ENCODE results near the gene ITPK1.

The ITPK1 gene

GRCh38 chr14:93015505-93015904, 100.2 kb downstream of the ITPK1 start:
- H3K9ac ChIP-seq (ENCODE audit: low read depth in 1 of 2, low read length in 2 of 2): no peak overlapping the region
- peaks cover 18 to 27% of the 10 kb centered on the region in 2 donors for H3K4me1 ChIP-seq (ENCODE audit: control insufficient read depth in 2 of 2, insufficient read depth in 2 of 2, low read length in 2 of 2)

GRCh38 chr14:93015064-93015463, 100.7 kb downstream of the ITPK1 start:
- H3K27ac ChIP-seq (ENCODE audit: low read depth in 2 of 2, low read length in 2 of 2): no peak overlapping the region
- no peak overlapping the region for H3K9ac ChIP-seq (ENCODE audit: low read depth in 1 of 2, low read length in 2 of 2)
- H3K36me3 ChIP-seq (ENCODE audit: control insufficient read depth in 2 of 2, insufficient read depth in 2 of 2, low read length in 2 of 2): peaks cover 11 to 19% of the 10 kb centered on the region in 2 donors
- H3K4me3 ChIP-seq (ENCODE audit: low read length in 2 of 2): no peak overlapping the region
- no peaks in the 10 kb centered on the region for H3K27me3 ChIP-seq (ENCODE audit: control insufficient read depth in 2 of 2, insufficient read depth in 2 of 2, low read length in 2 of 2)
- peaks cover 18 to 27% of the 10 kb centered on the region in 2 donors for H3K4me1 ChIP-seq (ENCODE audit: control insufficient read depth in 2 of 2, insufficient read depth in 2 of 2, low read length in 2 of 2)
- H3K9me3 ChIP-seq (ENCODE audit: control insufficient read depth in 2 of 2, low read length in 2 of 2): no peaks in the 10 kb centered on the region

More at GRCh38 chr14:93015505-93015904, 100.2 kb downstream of the ITPK1 start:
- no peaks in the 10 kb centered on the region for H3K27me3 ChIP-seq (ENCODE audit: control insufficient read depth in 2 of 2, insufficient read depth in 2 of 2, low read length in 2 of 2)
- no peaks in the 10 kb centered on the region for H3K9me3 ChIP-seq (ENCODE audit: control insufficient read depth in 2 of 2, low read length in 2 of 2)
- peaks cover 11 to 16% of the 10 kb centered on the region in 2 donors for H3K36me3 ChIP-seq (ENCODE audit: control insufficient read depth in 2 of 2, insufficient read depth in 2 of 2, low read length in 2 of 2)
- no peak overlapping the region for H3K27ac ChIP-seq (ENCODE audit: low read depth in 2 of 2, low read length in 2 of 2)
- H3K4me3 ChIP-seq (ENCODE audit: low read length in 2 of 2): no peak overlapping the region

GRCh38 chr14:93014058-93015023, 101.4 kb downstream of the ITPK1 start:
- H3K4me1 ChIP-seq (ENCODE audit: control insufficient read depth in 2 of 2, insufficient read depth in 2 of 2, low read length in 2 of 2): peaks cover 18 to 22% of the 10 kb centered on the region in 2 donors
- H3K27me3 ChIP-seq (ENCODE audit: control insufficient read depth in 2 of 2, insufficient read depth in 2 of 2, low read length in 2 of 2): no peaks in the 10 kb centered on the region
- H3K27ac ChIP-seq (ENCODE audit: low read depth in 2 of 2, low read length in 2 of 2): no peak overlapping the region
- H3K9ac ChIP-seq (ENCODE audit: low read depth in 1 of 2, low read length in 2 of 2): no peak overlapping the region
- peaks cover 11 to 20% of the 10 kb centered on the region in 2 donors for H3K36me3 ChIP-seq (ENCODE audit: control insufficient read depth in 2 of 2, insufficient read depth in 2 of 2, low read length in 2 of 2)
- H3K9me3 ChIP-seq (ENCODE audit: control insufficient read depth in 2 of 2, low read length in 2 of 2): no peaks in the 10 kb centered on the region
- no peak overlapping the region for H3K4me3 ChIP-seq (ENCODE audit: low read length in 2 of 2)

- Histone ChIP-seq H3K36me3 (ENCODE audit: control insufficient read depth in 2 of 2, insufficient read depth in 2 of 2, low read length in 2 of 2) (peaks cover 11 to 22% of the 10 kb centered on the region in 2 donors), H3K9me3 (ENCODE audit: control insufficient read depth in 2 of 2, low read length in 2 of 2) (no peaks in the 10 kb centered on the region), H3K9ac (ENCODE audit: low read depth in 1 of 2, low read length in 2 of 2) (no peak overlapping the region), H3K4me1 (ENCODE audit: control insufficient read depth in 2 of 2, insufficient read depth in 2 of 2, low read length in 2 of 2) (peaks cover 18 to 19% of the 10 kb centered on the region in 2 donors), H3K4me3 (ENCODE audit: low read length in 2 of 2) (no peak overlapping the region), H3K27me3 (ENCODE audit: control insufficient read depth in 2 of 2, insufficient read depth in 2 of 2, low read length in 2 of 2) (no peaks in the 10 kb centered on the region), H3K27ac (ENCODE audit: low read depth in 2 of 2, low read length in 2 of 2) (no peak overlapping the region)
These were observed 102.6 kb downstream of the ITPK1 start for GRCh38 chr14:93012951-93013719.

- Histone ChIP-seq H3K9me3 (ENCODE audit: control insufficient read depth in 2 of 2, low read length in 2 of 2) (no peaks in the 10 kb centered on the region), H3K27me3 (ENCODE audit: control insufficient read depth in 2 of 2, insufficient read depth in 2 of 2, low read length in 2 of 2) (no peaks in the 10 kb centered on the region), H3K9ac (ENCODE audit: low read depth in 1 of 2, low read length in 2 of 2) (no peak overlapping the region), H3K4me3 (ENCODE audit: low read length in 2 of 2) (no peak overlapping the region), H3K36me3 (ENCODE audit: control insufficient read depth in 2 of 2, insufficient read depth in 2 of 2, low read length in 2 of 2) (peaks cover 11 to 25% of the 10 kb centered on the region in 2 donors), H3K27ac (ENCODE audit: low read depth in 2 of 2, low read length in 2 of 2) (no peak overlapping the region), H3K4me1 (ENCODE audit: control insufficient read depth in 2 of 2, insufficient read depth in 2 of 2, low read length in 2 of 2) (peaks cover 22 to 25% of the 10 kb centered on the region in 2 donors)
These were observed 103.2 kb downstream of the ITPK1 start for GRCh38 chr14:93012506-93012905.

GRCh38 chr14:93011650-93012325, 103.9 kb downstream of the ITPK1 start:
- Histone ChIP-seq H3K27ac (ENCODE audit: low read depth in 2 of 2, low read length in 2 of 2) (peak overlapping the region; percentile 6 to 32), H3K9me3 (ENCODE audit: control insufficient read depth in 2 of 2, low read length in 2 of 2) (no peaks in the 10 kb centered on the region), H3K27me3 (ENCODE audit: control insufficient read depth in 2 of 2, insufficient read depth in 2 of 2, low read length in 2 of 2) (no peaks in the 10 kb centered on the region), H3K36me3 (ENCODE audit: control insufficient read depth in 2 of 2, insufficient read depth in 2 of 2, low read length in 2 of 2) (peaks cover 11 to 25% of the 10 kb centered on the region in 2 donors), H3K9ac (ENCODE audit: low read depth in 1 of 2, low read length in 2 of 2) (no peak overlapping the region), H3K4me1 (ENCODE audit: control insufficient read depth in 2 of 2, insufficient read depth in 2 of 2, low read length in 2 of 2) (peaks cover 29 to 31% of the 10 kb centered on the region in 2 donors), H3K4me3 (ENCODE audit: low read length in 2 of 2) (no peak overlapping the region)

- H3K27ac ChIP-seq (ENCODE audit: low read depth in 2 of 2, low read length in 2 of 2): peak overlapping the region; percentile 21 to 32
These were observed 104.6 kb downstream of the ITPK1 start for GRCh38 chr14:93011141-93011529.

GRCh38 chr14:93010522-93011140, 105.1 kb downstream of the ITPK1 start:
- Histone ChIP-seq H3K4me1 (ENCODE audit: control insufficient read depth in 2 of 2, insufficient read depth in 2 of 2, low read length in 2 of 2) (peaks cover 31 to 37% of the 10 kb centered on the region in 2 donors), H3K9me3 (ENCODE audit: control insufficient read depth in 2 of 2, low read length in 2 of 2) (no peaks in the 10 kb centered on the region), H3K9ac (ENCODE audit: low read depth in 1 of 2, low read length in 2 of 2) (no peak overlapping the region), H3K27me3 (ENCODE audit: control insufficient read depth in 2 of 2, insufficient read depth in 2 of 2, low read length in 2 of 2) (no peaks in the 10 kb centered on the region), H3K27ac (ENCODE audit: low read depth in 2 of 2, low read length in 2 of 2) (no peak overlapping the region), H3K4me3 (ENCODE audit: low read length in 2 of 2) (no peak overlapping the region), H3K36me3 (ENCODE audit: control insufficient read depth in 2 of 2, insufficient read depth in 2 of 2, low read length in 2 of 2) (peaks cover 2 to 16% of the 10 kb centered on the region in 2 donors)

More at GRCh38 chr14:93011141-93011529, 104.6 kb downstream of the ITPK1 start:
- Histone ChIP-seq H3K36me3 (ENCODE audit: control insufficient read depth in 2 of 2, insufficient read depth in 2 of 2, low read length in 2 of 2) (peaks cover 7 to 20% of the 10 kb centered on the region in 2 donors), H3K27me3 (ENCODE audit: control insufficient read depth in 2 of 2, insufficient read depth in 2 of 2, low read length in 2 of 2) (no peaks in the 10 kb centered on the region), H3K9me3 (ENCODE audit: control insufficient read depth in 2 of 2, low read length in 2 of 2) (no peaks in the 10 kb centered on the region), H3K9ac (ENCODE audit: low read depth in 1 of 2, low read length in 2 of 2) (no peak overlapping the region), H3K4me1 (ENCODE audit: control insufficient read depth in 2 of 2, insufficient read depth in 2 of 2, low read length in 2 of 2) (peaks cover 31 to 36% of the 10 kb centered on the region in 2 donors), H3K4me3 (ENCODE audit: low read length in 2 of 2) (no peak overlapping the region)

GRCh38 chr14:93010130-93010499, 105.6 kb downstream of the ITPK1 start:
- Histone ChIP-seq H3K9me3 (ENCODE audit: control insufficient read depth in 2 of 2, low read length in 2 of 2) (no peaks in the 10 kb centered on the region), H3K36me3 (ENCODE audit: control insufficient read depth in 2 of 2, insufficient read depth in 2 of 2, low read length in 2 of 2) (peaks cover 0 to 12% of the 10 kb centered on the region in 2 donors), H3K4me3 (ENCODE audit: low read length in 2 of 2) (no peak overlapping the region), H3K4me1 (ENCODE audit: control insufficient read depth in 2 of 2, insufficient read depth in 2 of 2, low read length in 2 of 2) (peaks cover 31 to 37% of the 10 kb centered on the region in 2 donors), H3K27ac (ENCODE audit: low read depth in 2 of 2, low read length in 2 of 2) (no peak overlapping the region), H3K27me3 (ENCODE audit: control insufficient read depth in 2 of 2, insufficient read depth in 2 of 2, low read length in 2 of 2) (no peaks in the 10 kb centered on the region), H3K9ac (ENCODE audit: low read depth in 1 of 2, low read length in 2 of 2) (no peak overlapping the region)

Measured in mucosa of rectum (tissue), 2 donors.